HFFc6 (cell line): ENCODE measurements around the gene ZBTB42. TPM values are rescaled to one million over a fixed set of nuclear protein-coding genes. Genes with fewer than 3 reads are reported as not detected.
A peak's percentile ranks its signal among the peaks of the same experiment; 100 is the strongest.

Source experiments
- DNase-seq: peaks from one replicate; pipeline ENCODE4 v3.0.0-alpha.2; 2018
- H3K27ac Mint-ChIP-seq: 2 replicates; pipeline ENCODE4 v1.8.0; 2020; ENCODE audit warnings: mild to moderate bottlenecking, mixed read lengths
- H3K27me3 Mint-ChIP-seq: 2 replicates; pipeline ENCODE4 v1.8.0; 2021; ENCODE audit warnings: mild to moderate bottlenecking, moderate library complexity, mixed read lengths; ENCODE audit not compliant: insufficient read depth
- H3K36me3 Mint-ChIP-seq: 2 replicates; pipeline ENCODE4 v1.8.0; 2021; ENCODE audit warnings: low read depth, mixed read lengths
- H3K4me1 Mint-ChIP-seq: 2 replicates; pipeline ENCODE4 v1.8.0; 2020; ENCODE audit warnings: low read depth, mixed read lengths
- H3K4me3 Mint-ChIP-seq: 2 replicates; pipeline ENCODE4 v1.8.0; 2020; ENCODE audit warnings: mild to moderate bottlenecking, moderate library complexity, mixed read lengths
- H3K9me3 Mint-ChIP-seq: 2 replicates; pipeline ENCODE4 v1.8.0; 2020; ENCODE audit warnings: mild to moderate bottlenecking, mixed read lengths
- CTCF ChIP-seq: fragments of 200-600 bp; sonication (generic); IDR thresholded peaks from 2 replicates; pipeline ENCODE4 v1.5.0; 2021; ENCODE audit warnings: antibody characterized with exemption, mild to moderate bottlenecking
- total RNA-seq, 6 experiments: library from RNA; stranded (reverse); fragmentation: NEBNext Ultra II Directional; extraction: Animal tissue kit (Norgen Biotek cat#: 25700); gene quantifications; 2 replicates in 1 of 6; 3 replicates in 5 of 6; pipeline ENCODE4 v1.2.3, GENCODE V29; 2021

The ZBTB42 gene
- total RNA-seq, 6 experiments from 2014 or later = 1.3 to 1.8 (median 1.5) TPM

- DNase-seq = no peak
- peak overlapping the region; percentile 84 for H3K27ac Mint-ChIP-seq
- no peak; the same call in 1 of the 2 replicates for TF ChIP-seq CTCF
- peaks cover 43% of the 10 kb centered on the region for H3K4me1 Mint-ChIP-seq
- peaks cover 7% of the 10 kb centered on the region; the same call in 1 of the 2 replicates for H3K36me3 Mint-ChIP-seq
- no peaks in the 10 kb centered on the region for H3K9me3 Mint-ChIP-seq
- no peaks in the 10 kb centered on the region; the same call in 1 of the 2 replicates for H3K27me3 Mint-ChIP-seq
- H3K4me3 Mint-ChIP-seq = peak overlapping the region; percentile 100
These were observed 47.2 kb upstream of the ZBTB42 start for GRCh38 chr14:104753528-104754212.

GRCh38 chr14:104754213-104754851 is 46.6 kb upstream of the ZBTB42 start:
- no peak for DNase-seq
- Mint-ChIP-seq H3K27me3 (no peaks in the 10 kb centered on the region), H3K9me3 (no peaks in the 10 kb centered on the region), H3K4me3 (peak overlapping the region; percentile 100), H3K27ac (peak overlapping the region; percentile 84), H3K36me3 (peaks cover 7% of the 10 kb centered on the region; the same call in 1 of the 2 replicates), H3K4me1 (peaks cover 37% of the 10 kb centered on the region)
- no peak for TF ChIP-seq CTCF

GRCh38 chr14:104755621-104756020 is 45.3 kb upstream of the ZBTB42 start:
- Mint-ChIP-seq H3K4me3 (no peak overlapping the region), H3K4me1 (peaks cover 24% of the 10 kb centered on the region), H3K9me3 (no peaks in the 10 kb centered on the region), H3K27ac (no peak overlapping the region), H3K36me3 (peaks cover 4% of the 10 kb centered on the region; the same call in 1 of the 2 replicates), H3K27me3 (no peaks in the 10 kb centered on the region)
- TF ChIP-seq CTCF = no peak
- DNase-seq = no peak

GRCh38 chr14:104756477-104757237 is 44.2 kb upstream of the ZBTB42 start:
- DNase-seq = no peak
- H3K27me3 Mint-ChIP-seq = no peaks in the 10 kb centered on the region
- H3K36me3 Mint-ChIP-seq = peaks cover 5% of the 10 kb centered on the region; the same call in 1 of the 2 replicates
- H3K27ac Mint-ChIP-seq = no peak overlapping the region
- TF ChIP-seq CTCF = no peak
- H3K4me3 Mint-ChIP-seq = no peak overlapping the region
- no peaks in the 10 kb centered on the region for H3K9me3 Mint-ChIP-seq
- H3K4me1 Mint-ChIP-seq = peaks cover 19% of the 10 kb centered on the region

- no peak overlapping the region for H3K4me3 Mint-ChIP-seq
- H3K4me1 Mint-ChIP-seq = peaks cover 19% of the 10 kb centered on the region
- H3K9me3 Mint-ChIP-seq = no peaks in the 10 kb centered on the region
- no peak for TF ChIP-seq CTCF
- no peak for DNase-seq
- H3K27me3 Mint-ChIP-seq = no peaks in the 10 kb centered on the region
- H3K36me3 Mint-ChIP-seq = peaks cover 9% of the 10 kb centered on the region
- no peak overlapping the region for H3K27ac Mint-ChIP-seq
These were observed 43.7 kb upstream of the ZBTB42 start for GRCh38 chr14:104757238-104757585.
